NB4 (cell line): ENCODE results near the gene WASL.
"Not testable (repeated sequence)": the region's sequence is repeated elsewhere in the genome, so short reads cannot be mapped to it uniquely, and the experiment has no call there.

ENCODE experiments used
- CTCF ChIP-seq: IDR thresholded peaks from one replicate; pipeline ENCODE4 v1.5.1; 2012; ENCODE audit warnings: low read depth, low read length
- MAX ChIP-seq: IDR thresholded peaks from 2 replicates; pipeline ENCODE4 v1.6.1; 2011; ENCODE audit warnings: low read depth, low read length
- POLR2A ChIP-seq: IDR thresholded peaks from 2 replicates; pipeline ENCODE4 v1.6.1; 2011; ENCODE audit warnings: mild to moderate bottlenecking; ENCODE audit not compliant: insufficient read length; ENCODE audit errors: extremely low read depth

DNA sequence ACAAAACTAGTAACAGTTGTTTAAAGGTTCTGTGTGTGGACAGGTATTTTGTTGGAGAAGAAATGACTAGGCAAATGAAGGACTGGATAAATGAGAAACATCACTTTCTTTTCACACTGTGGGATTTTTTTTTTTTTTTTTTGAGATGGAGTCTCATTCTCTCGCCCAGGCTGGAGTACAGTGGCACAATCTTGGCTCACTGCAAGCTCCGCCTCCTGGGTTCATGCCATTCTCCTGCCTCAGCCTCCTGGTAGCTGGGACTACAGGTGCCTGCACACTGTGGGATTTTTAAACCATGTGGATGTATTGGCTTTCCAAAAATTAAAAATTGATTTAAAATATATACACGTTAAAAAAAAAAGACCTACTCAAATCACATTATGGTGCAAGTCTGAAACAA, 28.3 kb downstream of the WASL start:
- not testable (repeated sequence) for TF ChIP-seq CTCF, POLR2A, MAX
